NOMO-1 treated with dmso at 0.1 percent for 144 hours (cell line): Measurements from ENCODE around the gene TXN.

ENCODE experiments used
- DNase-seq: peaks from one replicate; lab custom pipeline; 2025; ENCODE audit not compliant: unreplicated experiment; lab: John Stamatoyannopoulos, UW

TXN gene

DNA sequence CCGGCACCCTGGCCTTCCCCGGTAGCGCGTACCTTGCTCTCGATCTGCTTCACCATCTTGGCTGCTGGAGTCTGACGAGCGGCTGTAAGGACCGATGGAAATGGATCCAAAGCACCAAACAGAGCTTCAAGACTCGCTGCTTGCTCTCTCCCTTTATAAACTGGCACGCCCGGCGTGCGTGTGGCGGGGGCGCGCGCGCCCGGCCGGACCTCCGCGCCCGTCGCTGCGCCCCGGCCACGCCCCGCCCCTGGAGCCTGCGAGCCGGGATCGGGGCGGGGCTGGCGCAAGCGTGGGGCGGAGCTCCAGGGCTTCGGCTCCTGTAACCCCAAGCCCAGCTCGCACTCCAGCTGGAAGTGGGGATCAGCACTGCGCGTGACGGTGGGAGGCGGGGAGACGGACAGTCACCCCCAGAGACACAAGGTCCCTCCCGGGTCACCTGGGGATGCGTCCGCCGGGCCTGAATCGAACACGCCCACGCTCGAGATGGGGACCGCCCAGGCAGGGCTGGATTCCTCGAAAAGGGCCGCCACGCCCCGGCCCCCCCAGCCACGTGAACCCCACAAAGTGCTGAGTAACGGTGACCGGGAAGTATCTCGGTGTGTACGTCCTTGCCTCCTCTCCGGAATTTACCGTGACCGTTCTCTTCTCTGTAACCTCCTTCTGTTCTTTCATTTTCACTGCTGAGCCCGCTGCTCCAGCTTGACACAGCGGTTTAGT lies at the start of gene TXN:
TXN (minus strand) TSS at position 128 of the 717 bp plus-strand sequence; CDS start at position 56, 72 bp downstream.
- DNase-seq: peak; percentile 88

DNA sequence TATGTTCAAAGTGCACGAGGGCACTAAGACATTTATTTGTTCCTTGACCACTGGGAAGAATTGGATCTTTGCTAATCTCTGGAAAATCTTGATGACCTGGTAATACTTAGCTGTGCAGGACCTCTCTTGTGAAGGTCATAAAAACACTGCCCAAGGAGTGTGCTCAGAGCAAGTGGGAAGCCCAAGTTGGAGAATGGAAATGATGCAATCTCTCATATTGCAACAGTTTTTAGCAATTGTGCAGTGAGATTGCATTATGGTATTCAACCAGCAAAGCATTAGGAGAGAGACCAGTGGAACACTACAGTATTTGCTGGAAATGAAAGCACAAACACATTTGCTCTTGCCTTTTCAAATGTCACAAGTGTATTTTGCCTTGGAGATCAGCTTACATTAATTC lies 46.8 kb upstream of the TXN start:
- DNase-seq: peak; percentile 56

DNA sequence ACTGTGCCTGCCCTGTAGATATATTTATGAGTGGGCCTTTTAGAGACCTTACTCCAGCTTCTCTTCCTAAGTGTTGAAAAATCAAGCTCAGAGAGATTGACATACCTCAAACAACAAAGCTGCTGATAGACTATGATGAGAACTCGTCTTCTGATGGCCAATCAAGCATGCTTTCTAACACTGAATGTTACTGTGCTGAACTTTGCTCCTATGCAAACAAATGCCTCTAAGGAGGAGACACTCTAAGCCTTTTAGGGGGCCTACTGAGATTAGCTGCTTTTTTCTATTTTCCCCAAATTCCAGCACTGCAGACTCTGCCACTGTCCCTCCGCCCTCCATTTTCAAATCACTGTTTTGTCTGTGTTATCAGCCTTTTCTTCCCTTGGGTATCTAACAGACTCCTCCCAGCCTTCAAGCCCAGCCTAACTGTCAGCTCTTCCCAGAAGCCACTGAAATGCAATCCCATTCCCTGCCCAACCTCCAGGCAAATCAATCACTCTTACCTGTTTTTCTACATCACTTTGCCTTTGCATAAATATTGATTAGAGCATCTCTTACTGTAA lies 41.8 kb upstream of the TXN start:
- DNase-seq: no peak

- no peak for DNase-seq
These were observed 36.9 kb upstream of the TXN start for GRCh38 chr9:110293248-110293647.

- no peak for DNase-seq
These were observed 35.7 kb upstream of the TXN start for GRCh38 chr9:110291921-110292557.

GRCh38 chr9:110290001-110290400 lies 33.7 kb upstream of the TXN start:
- no peak for DNase-seq

GRCh38 chr9:110288503-110288902 lies 32.2 kb upstream of the TXN start:
- DNase-seq: no peak

DNA sequence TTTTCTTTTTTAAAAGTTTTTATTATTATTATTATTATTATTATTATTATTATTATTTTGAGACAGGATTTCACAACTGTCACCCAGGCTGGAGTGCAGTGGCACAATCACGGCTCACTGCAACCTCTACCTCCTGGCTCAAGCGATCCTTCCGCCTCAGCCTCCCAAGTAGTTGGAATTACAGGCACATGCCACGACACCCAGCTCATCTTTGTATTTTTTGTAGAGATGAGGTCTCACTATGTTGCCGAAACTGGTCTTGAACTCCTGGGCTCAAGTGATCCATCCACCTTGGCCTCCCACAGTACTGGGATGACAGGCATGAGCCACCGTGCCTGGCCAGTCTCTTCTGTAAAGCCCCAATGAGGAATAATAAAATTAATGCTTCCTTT lies 31.0 kb upstream of the TXN start:
- no peak for DNase-seq

DNA sequence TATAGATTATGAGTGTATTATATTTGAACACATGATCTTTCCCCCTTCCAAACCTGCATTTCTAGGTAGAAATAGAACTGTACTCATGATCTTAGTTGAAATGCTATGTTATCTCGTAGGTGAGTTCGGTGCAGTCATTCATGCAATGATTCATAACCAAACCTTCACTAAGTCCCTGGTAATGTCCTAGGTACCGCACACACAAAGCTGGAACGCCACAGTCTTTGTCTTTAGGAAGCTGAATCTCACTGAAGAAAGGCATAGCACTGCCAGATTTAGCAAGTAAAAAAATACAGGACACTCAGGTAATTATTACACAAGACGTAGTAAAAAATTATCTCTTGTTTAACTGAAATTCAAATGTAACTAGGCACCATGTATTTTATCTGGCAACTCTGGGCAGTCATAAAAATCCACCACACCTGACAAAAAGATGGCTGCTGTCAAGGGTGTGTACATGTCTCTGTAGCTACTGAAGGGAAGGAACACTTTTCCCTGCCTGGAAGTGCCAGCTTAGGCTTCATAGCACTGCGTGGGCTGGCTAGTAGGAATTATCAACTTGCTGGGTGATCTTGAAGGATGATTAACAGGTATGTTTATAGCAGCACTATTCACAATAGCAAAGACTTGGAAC lies 28.0 kb upstream of the TXN start:
- DNase-seq: no peak

GRCh38 chr9:110283751-110284150 lies 27.4 kb upstream of the TXN start:
- DNase-seq: no peak

GRCh38 chr9:110282739-110283081 lies 26.4 kb upstream of the TXN start:
- DNase-seq: no peak

- peak; percentile 88 for DNase-seq
These were observed 25.9 kb upstream of the TXN start for GRCh38 chr9:110282018-110282738.

DNA sequence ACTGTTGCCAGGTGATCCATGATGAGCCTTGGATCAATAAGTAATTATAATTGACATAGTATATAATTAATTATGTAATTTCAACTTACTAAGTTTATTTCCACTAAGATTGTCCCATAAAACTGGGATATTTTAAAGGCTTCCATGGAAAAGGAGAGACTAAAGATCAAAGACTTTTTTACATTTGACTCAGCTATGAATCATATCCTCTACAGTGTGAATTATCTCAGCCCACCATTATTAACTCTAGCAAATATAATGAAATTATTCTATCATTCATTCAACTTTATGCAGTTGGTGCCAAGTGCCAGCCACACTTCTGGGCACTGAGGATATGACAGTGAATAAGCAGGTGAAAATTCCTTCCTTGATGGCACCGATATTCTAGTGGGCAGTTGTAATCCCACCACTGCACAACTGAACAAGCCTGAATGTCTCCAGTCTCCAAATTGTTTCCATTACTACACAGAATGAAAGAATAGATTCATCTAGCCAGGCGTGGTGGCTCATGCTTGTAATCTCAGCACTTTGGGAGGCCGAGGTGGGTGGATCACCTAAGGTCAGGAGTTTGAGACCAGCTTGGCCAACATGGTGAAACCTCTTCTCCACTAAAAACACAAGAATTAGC lies 21.9 kb upstream of the TXN start:
- DNase-seq: no peak

DNA sequence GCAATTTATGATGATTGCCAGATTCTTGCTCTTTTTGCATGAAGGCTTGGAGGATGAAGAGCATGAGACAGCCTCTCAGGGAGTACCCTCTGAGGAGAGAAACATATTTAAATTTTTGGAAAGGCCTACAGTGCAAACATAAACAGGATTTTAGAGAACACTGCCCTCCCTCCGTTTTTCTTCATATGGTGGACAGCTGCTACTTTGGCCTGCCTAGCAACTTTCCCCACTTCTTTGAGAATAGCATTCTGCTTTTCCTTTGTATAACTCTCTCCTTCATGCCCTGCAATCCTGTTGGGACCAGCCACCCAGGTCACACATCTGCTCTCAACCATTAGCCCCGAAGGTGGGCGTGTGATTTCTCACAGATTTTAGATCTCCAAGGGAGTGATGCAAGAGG lies 20.5 kb upstream of the TXN start:
- DNase-seq: no peak

DNA sequence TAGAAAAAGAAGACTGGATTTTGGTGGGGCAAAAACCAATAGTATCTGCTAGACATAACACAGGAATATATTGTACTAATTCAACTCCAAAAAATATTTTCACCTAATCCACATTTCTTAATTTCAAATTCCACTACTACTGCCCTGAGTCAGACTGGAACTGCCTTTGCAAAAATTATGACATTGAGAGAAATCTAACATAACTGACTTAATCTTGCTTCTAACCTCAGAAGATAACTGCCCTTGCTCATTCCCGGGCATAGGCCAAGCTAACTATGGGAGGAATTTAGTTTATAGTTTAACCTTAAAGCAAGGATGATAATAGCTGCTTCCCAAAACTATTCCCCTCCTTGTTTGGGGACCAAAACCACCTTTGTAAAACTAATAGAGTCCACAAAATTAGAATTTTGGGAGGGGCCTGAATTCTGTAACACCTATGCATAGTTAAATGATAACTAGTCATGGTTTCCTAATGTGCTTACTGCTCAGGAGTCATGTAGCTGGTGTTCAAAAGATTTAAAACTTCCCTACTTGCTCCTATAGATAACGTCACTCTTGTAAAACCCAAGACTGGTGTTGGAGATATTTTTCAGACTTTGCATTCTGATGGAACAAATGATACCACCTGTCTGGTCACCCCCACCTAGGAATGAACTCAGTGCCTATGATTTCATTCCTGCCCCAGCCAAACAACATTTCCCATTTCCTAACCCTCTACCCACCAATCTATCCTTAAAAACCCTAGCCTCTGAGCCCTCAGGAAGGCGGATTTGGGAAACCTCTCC lies 14.1 kb upstream of the TXN start:
- no peak for DNase-seq

DNA sequence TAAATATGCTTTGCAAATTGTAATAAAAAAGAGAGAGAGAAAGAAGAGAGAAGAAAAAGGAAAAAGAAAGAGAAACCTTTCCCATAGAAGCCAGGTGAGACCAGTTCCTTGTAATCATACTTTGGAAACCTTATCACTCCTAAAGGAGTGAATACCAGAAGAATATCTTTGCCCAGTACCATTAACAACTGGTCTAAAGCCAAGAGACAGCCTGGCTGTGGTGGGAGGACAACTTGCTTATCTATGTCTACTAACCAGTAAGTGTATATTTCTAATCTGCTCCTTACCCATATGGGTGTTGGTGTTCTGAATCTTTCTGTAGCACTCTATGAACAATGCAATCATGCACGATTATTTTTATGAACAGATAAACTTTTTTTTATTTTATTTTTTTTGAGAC lies 10.5 kb upstream of the TXN start:
- no peak for DNase-seq

DNA sequence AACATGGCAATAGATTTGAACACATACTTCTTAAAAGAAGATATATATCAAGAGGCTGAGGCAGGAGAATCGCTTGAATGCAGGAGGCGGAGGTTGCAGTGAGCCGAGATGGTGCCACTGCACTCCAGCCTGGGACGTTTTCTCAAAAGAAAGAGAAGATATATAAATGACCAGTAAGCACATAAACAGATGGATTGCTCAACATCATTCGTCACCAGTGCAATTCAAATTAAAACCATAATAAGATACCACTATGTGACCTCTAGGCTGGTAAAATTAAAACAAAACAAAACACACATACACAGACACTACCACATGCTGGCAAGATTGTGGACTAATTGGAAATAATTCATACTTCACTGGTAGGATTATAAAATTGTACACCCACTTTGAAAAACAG lies 5.3 kb upstream of the TXN start:
- no peak for DNase-seq

GRCh38 chr9:110260911-110261310 lies 4.6 kb upstream of the TXN start:
- DNase-seq: no peak

DNA sequence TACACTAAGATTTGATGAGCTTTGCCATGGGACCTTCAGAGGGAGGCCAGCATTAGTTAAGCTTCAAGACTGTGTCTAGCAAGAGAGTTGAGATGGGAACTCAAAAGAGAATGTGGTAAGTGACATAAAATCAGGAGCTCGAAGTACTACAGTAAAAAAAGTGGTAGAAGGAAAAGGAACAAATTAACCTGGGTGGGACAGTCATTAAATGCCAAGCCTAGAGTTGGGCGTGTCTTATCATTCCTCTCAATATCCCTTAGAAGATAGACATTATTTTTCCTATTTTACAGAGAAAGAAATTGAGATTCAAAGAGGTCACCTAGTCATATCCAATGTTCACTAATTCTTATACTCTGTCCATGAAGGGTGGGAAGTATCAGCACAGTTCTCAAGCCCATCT lies 3.3 kb upstream of the TXN start:
- no peak for DNase-seq

GRCh38 chr9:110258690-110259091 lies 2.4 kb upstream of the TXN start:
- no peak for DNase-seq
